ENCODE results near the gene SETD4. TPM values are rescaled to one million over a fixed set of nuclear protein-coding genes. Genes with fewer than 3 reads are reported as not detected.

Gene SETD4
- total RNA-seq, 1 donor from 2014 or later: 35.9 TPM

DNA sequence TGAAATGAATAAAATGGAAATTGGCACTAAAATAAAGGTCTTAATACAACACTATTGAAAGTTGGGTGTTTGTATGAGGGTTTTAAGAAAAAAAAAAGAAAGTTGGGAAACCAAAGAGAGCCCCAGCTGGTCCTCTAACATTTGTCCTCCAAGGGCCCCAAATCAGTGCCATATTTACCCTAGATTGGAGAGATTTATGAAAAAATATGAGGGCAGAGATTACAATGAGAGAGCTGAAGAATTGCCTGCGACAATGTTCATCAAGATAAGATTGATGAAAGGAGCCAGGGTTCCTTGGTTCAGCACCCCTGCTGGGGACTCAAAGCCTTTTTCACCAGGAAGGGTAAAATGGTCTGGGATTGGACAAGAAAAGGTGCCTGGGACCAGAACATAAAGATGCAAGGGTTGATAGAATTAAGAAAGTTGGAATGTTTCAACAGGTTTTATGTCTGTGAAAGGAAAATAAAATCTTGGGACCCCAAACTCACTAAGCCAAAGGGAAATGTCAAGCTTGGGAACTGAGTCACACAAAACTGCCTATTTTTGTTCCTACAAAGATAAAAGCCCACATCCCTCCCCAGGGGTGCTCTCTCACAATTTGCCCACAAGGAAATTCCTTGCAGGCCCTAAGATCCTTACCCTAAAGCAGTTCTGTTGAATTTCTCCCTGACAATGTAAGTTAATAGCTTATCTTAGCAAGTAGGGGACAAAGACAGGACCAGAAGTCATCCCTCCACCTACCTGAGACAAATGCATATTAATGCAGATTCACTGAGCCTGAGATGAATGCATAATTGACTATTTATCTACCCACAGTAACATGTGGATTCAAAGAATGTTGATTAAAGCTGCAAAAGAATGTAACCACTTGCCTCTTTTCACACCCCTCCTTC, 36.3 kb upstream of the SETD4 start:
- no peaks in the 10 kb centered on the region for H3K4me1 ChIP-seq
- intact Hi-C loops (cut with DNase I): no loop called here
- no peaks in the 10 kb centered on the region for H3K36me3 ChIP-seq
- no peak for DNase-seq (ENCODE audit: low spot score in 2 of 2)
- H3K9me3 ChIP-seq: no peaks in the 10 kb centered on the region
- H3K27me3 ChIP-seq: no peaks in the 10 kb centered on the region
- TF ChIP-seq, protein P1, sequence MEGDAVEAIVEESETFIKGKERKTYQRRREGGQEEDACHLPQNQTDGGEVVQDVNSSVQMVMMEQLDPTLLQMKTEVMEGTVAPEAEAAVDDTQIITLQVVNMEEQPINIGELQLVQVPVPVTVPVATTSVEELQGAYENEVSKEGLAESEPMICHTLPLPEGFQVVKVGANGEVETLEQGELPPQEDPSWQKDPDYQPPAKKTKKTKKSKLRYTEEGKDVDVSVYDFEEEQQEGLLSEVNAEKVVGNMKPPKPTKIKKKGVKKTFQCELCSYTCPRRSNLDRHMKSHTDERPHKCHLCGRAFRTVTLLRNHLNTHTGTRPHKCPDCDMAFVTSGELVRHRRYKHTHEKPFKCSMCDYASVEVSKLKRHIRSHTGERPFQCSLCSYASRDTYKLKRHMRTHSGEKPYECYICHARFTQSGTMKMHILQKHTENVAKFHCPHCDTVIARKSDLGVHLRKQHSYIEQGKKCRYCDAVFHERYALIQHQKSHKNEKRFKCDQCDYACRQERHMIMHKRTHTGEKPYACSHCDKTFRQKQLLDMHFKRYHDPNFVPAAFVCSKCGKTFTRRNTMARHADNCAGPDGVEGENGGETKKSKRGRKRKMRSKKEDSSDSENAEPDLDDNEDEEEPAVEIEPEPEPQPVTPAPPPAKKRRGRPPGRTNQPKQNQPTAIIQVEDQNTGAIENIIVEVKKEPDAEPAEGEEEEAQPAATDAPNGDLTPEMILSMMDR (IDR thresholded peaks at IDR 0.05): no peak
- H3K4me3 ChIP-seq: no peak overlapping the region
- no peak overlapping the region for H3K27ac ChIP-seq

DNA sequence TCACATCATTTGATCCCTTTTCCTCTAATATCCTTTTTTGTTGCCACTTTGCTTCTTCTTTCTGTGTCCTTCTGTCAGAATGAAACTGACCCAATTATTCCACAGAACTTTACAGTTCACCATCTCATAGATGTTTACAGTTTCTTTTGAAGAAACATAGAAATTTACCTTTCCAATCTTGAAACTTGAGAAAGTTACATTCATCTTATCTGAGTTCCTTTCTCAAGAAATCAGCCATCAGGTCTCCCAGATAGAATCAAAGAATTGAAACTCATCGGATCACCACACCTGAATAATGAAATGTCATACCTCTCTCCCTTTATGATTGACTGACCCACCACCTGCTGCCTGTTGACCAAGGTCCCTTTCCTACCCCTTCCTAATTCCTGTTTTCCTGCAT, 33.2 kb upstream of the SETD4 start:
- intact Hi-C loops (cut with DNase I): no loop called here
- TF ChIP-seq, protein P1 (IDR thresholded peaks at IDR 0.05): no peak
- Histone ChIP-seq H3K27me3 (no peaks in the 10 kb centered on the region), H3K27ac (no peak overlapping the region), H3K36me3 (no peaks in the 10 kb centered on the region), H3K4me3 (no peak overlapping the region), H3K4me1 (no peaks in the 10 kb centered on the region), H3K9me3 (no peaks in the 10 kb centered on the region)
- DNase-seq (ENCODE audit: low spot score in 2 of 2): no peak

DNA sequence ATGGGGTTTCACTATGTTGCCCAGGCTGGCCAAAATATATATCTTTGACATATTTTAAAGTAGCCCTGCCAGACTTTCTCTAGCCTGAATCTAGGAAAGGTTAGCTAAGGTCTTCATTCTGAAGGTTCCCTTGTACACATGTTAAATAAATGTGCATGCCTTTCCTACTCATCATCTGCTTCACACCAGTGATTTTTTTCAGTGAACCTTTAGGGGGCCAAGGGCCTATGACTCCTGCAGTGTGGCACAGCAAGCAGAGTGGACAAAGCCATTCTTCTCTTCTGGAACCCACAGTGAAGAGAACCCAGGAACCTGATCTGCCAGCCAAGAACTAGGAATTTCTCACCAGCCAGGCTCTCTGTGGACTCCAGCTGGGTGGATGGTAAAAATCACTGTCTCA, 32.4 kb upstream of the SETD4 start:
- Histone ChIP-seq H3K36me3 (no peaks in the 10 kb centered on the region), H3K27me3 (no peaks in the 10 kb centered on the region)
- no peak for DNase-seq (ENCODE audit: low spot score in 2 of 2)

DNA sequence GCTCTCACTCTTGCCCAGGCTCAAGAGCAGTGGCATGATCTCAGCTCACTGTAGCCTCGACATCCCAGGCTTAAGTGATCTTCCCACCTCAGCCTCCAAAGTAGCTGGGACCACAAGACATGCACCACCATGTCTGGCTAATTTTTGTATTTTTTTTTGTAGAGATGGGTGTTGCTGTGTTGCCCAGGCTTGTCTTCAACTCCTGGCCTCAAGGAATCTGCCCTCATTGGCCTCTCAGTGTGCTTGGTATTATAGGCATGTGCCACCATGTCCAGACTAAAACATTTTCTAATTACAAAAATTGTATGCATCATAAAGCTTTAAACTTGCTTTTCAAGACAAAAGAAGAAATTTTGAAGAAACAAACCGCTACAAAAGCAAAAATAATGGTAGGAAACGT, 29.6 kb upstream of the SETD4 start:
- TF ChIP-seq, protein P1 (IDR thresholded peaks at IDR 0.05): no peak
- no peaks in the 10 kb centered on the region for H3K27me3 ChIP-seq
- no peaks in the 10 kb centered on the region for H3K36me3 ChIP-seq
- H3K9me3 ChIP-seq: no peaks in the 10 kb centered on the region
- H3K4me3 ChIP-seq: no peak overlapping the region
- no peak overlapping the region for H3K27ac ChIP-seq
- intact Hi-C loops (cut with DNase I): no loop called here
- no peak for DNase-seq (ENCODE audit: low spot score in 2 of 2)
- H3K4me1 ChIP-seq: no peaks in the 10 kb centered on the region

More for the DNA sequence above, 32.4 kb upstream of the SETD4 start:
- Histone ChIP-seq H3K4me1 (no peaks in the 10 kb centered on the region), H3K9me3 (no peaks in the 10 kb centered on the region), H3K4me3 (no peak overlapping the region), H3K27ac (no peak overlapping the region)
- TF ChIP-seq, protein P1 (IDR thresholded peaks at IDR 0.05): no peak
- intact Hi-C loops (cut with DNase I): no loop called here

DNA sequence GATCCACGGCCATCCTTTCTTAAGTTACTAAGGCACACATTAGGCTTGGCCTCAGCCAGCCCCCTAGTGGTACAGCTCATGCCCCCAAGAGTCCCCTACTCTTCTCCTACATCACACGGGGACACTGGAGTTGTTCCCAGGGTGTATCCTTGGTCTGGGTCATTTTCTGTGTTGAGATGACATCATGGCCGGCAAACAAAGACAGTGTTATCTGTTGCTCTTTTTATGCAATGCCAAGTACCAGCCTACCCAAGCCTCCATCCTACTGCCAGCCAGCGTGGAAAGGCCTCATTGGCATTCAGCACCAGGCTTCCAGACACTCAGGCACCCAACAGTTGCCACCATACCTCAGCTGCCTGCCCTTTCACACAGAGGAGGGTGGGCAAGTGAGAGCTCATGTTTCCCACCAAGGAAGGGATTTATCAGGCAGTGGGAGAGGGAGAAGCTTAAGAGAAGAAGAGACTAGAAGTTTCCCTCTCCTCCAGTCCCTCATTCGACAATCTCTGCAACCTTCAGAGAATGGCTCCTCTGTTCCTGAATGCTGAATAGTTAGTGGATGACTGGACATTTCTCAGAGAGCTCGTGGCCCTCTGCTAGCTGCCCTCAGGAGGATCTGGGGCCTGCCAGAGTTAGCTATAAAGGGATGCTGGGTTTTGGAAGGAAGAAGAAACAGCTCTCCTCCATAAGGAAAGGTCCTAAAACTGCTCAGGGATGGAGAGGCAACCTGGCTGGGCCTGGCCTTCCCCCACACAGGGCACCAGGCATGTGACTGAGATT, 27.2 kb upstream of the SETD4 start:
- H3K36me3 ChIP-seq: no peaks in the 10 kb centered on the region
- H3K27me3 ChIP-seq: no peaks in the 10 kb centered on the region
- no peak for DNase-seq (ENCODE audit: low spot score in 2 of 2)
- H3K9me3 ChIP-seq: no peaks in the 10 kb centered on the region
- no peak overlapping the region for H3K4me3 ChIP-seq
- no peaks in the 10 kb centered on the region for H3K4me1 ChIP-seq
- no peak overlapping the region for H3K27ac ChIP-seq
- intact Hi-C loops (cut with DNase I): no loop called here
- TF ChIP-seq, protein P1 (IDR thresholded peaks at IDR 0.05): no peak

Measured in ascending aorta (tissue), 2 donors.